Measurements from ENCODE around the gene PTX4.
"Not testable (repeated sequence)": the region's sequence is repeated elsewhere in the genome, so short reads cannot be mapped to it uniquely, and the experiment has no call there.

PTX4 gene

GRCh38 chr16:1481906-1482835, 6.6 kb downstream of the PTX4 start:
- H3K4me3 ChIP-seq (ENCODE audit: control insufficient read depth, low read depth, low read length) = no peak overlapping the region
- peak; percentile 63 for DNase-seq (ENCODE audit: low read depth)
- no peak for TF ChIP-seq CTCF (conservative IDR thresholded peaks at IDR 0.05; ENCODE audit: control insufficient read depth, insufficient read depth, low read depth, low read length)

GRCh38 chr16:1478937-1479336, 9.8 kb downstream of the PTX4 start:
- not testable (repeated sequence) for DNase-seq (ENCODE audit: low read depth); H3K4me3 ChIP-seq (ENCODE audit: control insufficient read depth, low read depth, low read length)

GRCh38 chr16:1477033-1477432, 11.7 kb downstream of the PTX4 start:
- TF ChIP-seq CTCF (conservative IDR thresholded peaks at IDR 0.05; ENCODE audit: control insufficient read depth, insufficient read depth, low read depth, low read length) = no peak

GRCh38 chr16:1475552-1476114, 13.1 kb downstream of the PTX4 start:
- no peak for DNase-seq (ENCODE audit: low read depth)
- TF ChIP-seq CTCF (conservative IDR thresholded peaks at IDR 0.05; ENCODE audit: control insufficient read depth, insufficient read depth, low read depth, low read length) = no peak
- H3K4me3 ChIP-seq (ENCODE audit: control insufficient read depth, low read depth, low read length) = peak overlapping the region; percentile 60

More at GRCh38 chr16:1477033-1477432, 11.7 kb downstream of the PTX4 start:
- H3K4me3 ChIP-seq (ENCODE audit: control insufficient read depth, low read depth, low read length) = no peak overlapping the region
- DNase-seq (ENCODE audit: low read depth) = no peak

GRCh38 chr16:1474796-1475551, 13.8 kb downstream of the PTX4 start, which contains the start of gene CLCN7:
TSS of gene CLCN7 (minus strand) at chr16:1475028. CDS start at chr16:1474974, 54 bp downstream.
- TF ChIP-seq CTCF (conservative IDR thresholded peaks at IDR 0.05; ENCODE audit: control insufficient read depth, insufficient read depth, low read depth, low read length) = no peak
- DNase-seq (ENCODE audit: low read depth) = peak; percentile 81
- H3K4me3 ChIP-seq (ENCODE audit: control insufficient read depth, low read depth, low read length) = peak within 1 kb of the TSS; percentile 60

GRCh38 chr16:1474082-1474795, 14.5 kb downstream of the PTX4 start:
- no peak for TF ChIP-seq CTCF (conservative IDR thresholded peaks at IDR 0.05; ENCODE audit: control insufficient read depth, insufficient read depth, low read depth, low read length)
- peak overlapping the region; percentile 59 for H3K4me3 ChIP-seq (ENCODE audit: control insufficient read depth, low read depth, low read length)
- DNase-seq (ENCODE audit: low read depth) = no peak

Data from fibroblast of mammary gland (primary cell).